Fibroblast of the aortic adventitia (primary cell): ENCODE results near the gene TTC19. TPM values are rescaled to one million over a fixed set of nuclear protein-coding genes. Genes with fewer than 3 reads are reported as not detected.
A peak's percentile ranks its signal among the peaks of the same experiment; 100 is the strongest.

ENCODE experiments used
- DNase-seq: peaks from one replicate; pipeline ENCODE4 v3.0.0-alpha.2; 2010; ENCODE audit warnings: low read depth
- H3K4me3 ChIP-seq: 2 replicates; pipeline ENCODE4 v1.5.1; 2011; ENCODE audit warnings: low read depth, mild to moderate bottlenecking, control low read depth, low read length, moderate library complexity
- total RNA-seq: library from RNA; depleted of rRNA; stranded (reverse); fragments of >200 nt; gene quantifications from 2 replicates; pipeline ENCODE4 v1.2.3, GENCODE V29; 2012; ENCODE audit warnings: low replicate concordance
- TF ChIP-seq, protein P1 (sequence below): IDR thresholded peaks from 2 replicates; pipeline ENCODE4 v1.5.1; 2011; ENCODE audit warnings: mild to moderate bottlenecking, low read length, control low read depth, inconsistent platforms; ENCODE audit not compliant: insufficient read depth

TTC19 gene
- total RNA-seq, 1 donor = 21.4 TPM

DNA sequence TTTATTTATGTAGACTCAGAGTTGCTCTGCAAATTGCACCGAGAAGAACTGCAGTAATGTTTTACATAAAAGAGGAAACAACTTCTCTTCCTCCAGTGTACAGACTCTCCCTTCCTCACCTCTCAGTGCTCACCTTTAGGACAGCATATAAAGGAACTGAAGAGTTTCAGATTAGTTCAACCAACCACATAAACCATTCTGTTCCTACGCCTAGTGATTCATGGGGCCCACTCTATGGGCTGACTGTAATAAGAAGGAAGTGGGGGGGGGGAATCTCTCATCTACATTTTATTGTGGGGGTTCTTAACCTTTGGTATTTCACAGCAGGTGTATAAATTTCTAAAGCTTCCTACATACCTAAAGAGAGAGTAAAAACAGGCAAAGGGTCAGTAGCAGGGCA is 18.4 kb upstream of the TTC19 start:
- DNase-seq = no peak
- no peak overlapping the region for H3K4me3 ChIP-seq
- TF ChIP-seq, protein P1, sequence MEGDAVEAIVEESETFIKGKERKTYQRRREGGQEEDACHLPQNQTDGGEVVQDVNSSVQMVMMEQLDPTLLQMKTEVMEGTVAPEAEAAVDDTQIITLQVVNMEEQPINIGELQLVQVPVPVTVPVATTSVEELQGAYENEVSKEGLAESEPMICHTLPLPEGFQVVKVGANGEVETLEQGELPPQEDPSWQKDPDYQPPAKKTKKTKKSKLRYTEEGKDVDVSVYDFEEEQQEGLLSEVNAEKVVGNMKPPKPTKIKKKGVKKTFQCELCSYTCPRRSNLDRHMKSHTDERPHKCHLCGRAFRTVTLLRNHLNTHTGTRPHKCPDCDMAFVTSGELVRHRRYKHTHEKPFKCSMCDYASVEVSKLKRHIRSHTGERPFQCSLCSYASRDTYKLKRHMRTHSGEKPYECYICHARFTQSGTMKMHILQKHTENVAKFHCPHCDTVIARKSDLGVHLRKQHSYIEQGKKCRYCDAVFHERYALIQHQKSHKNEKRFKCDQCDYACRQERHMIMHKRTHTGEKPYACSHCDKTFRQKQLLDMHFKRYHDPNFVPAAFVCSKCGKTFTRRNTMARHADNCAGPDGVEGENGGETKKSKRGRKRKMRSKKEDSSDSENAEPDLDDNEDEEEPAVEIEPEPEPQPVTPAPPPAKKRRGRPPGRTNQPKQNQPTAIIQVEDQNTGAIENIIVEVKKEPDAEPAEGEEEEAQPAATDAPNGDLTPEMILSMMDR = no peak

- TF ChIP-seq, protein P1 = no peak
- no peak overlapping the region for H3K4me3 ChIP-seq
- peak; percentile 59 for DNase-seq
These were observed 17.7 kb upstream of the TTC19 start for GRCh38 chr17:15981646-15982580.

DNA sequence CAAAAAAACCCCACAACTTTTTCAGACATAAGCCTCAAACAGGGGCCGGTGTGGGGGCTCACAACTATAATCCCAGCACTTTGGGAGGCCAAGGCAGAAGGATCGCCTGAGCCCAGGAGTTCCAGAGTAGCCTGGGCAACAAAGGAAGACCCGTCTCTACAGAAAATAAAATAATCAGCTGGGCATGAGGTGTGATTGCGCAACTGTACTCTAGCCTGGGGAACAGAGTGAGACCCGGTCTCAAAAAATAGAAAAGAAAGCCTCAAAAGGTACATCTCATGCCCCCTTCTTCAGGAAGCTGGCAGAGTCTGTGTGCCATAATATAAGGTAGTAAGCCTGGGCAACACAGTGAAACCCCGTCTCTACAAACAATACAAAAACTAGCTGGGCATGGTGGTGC is 3.3 kb upstream of the TTC19 start:
- no peak for DNase-seq
- TF ChIP-seq, protein P1 = no peak
- no peak overlapping the region for H3K4me3 ChIP-seq

GRCh38 chr17:15998031-15998562 is 1.5 kb upstream of the TTC19 start:
- DNase-seq = peak; percentile 46
- TF ChIP-seq, protein P1 = no peak
- no peak overlapping the region for H3K4me3 ChIP-seq

DNA sequence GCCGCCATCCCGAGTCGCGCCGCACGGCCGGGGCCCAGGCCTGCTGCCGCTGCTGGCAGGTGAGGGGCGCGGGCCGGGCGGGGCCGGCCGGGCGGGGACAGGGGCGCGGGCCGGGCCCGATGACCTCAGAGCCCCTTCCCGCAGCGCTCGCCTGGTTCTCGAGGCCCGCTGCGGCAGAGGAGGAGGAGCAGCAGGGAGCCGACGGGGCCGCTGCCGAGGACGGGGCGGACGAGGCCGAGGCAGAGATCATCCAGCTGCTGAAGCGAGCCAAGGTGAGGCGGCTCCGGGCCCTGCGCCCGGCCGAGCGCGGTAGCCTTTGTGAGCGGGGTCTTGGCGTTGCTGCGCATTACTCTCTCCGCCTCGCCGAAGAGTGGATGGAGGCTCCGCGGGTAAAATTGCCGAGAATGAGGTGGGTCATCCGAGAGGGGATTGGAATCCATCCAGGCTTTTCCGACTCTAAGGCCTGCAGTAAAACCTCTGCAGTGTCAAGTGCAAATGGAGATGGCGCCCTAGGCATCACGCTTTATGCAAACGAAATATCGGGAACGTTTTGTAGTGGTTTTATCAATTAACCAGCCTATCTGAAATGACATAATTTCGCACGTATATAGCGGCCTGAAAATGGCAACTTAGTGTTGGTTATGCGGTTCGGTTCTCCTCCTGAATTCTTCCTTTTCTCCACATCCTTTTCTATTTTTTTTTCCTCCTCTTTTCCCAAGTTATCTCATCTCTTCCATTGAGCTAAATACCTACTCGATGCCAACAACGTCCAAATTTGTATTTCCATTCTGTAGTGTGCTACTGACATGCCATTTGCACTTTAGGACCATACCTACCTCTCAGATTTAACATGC is 577 bp downstream of the TTC19 start:
- TF ChIP-seq, protein P1 = no peak
- DNase-seq = peak; percentile 50
- H3K4me3 ChIP-seq = peak overlapping the region; percentile 83

- H3K4me3 ChIP-seq = peak overlapping the region; percentile 83
- DNase-seq = peak; percentile 42
- TF ChIP-seq, protein P1 = no peak
These were observed 1.7 kb downstream of the TTC19 start for GRCh38 chr17:16001226-16001897.
